Hepatocyte (in vitro differentiated cells): ENCODE results near the gene NEDD4L. TPM values are rescaled to one million over a fixed set of nuclear protein-coding genes. Genes with fewer than 3 reads are reported as not detected.

Experiments used
- DNase-seq: peaks from one replicate; pipeline ENCODE4 v3.0.0-alpha.2; 2016; ENCODE audit warnings: low spot score
- H2AFZ ChIP-seq: fragments of 200-600 bp; sonication (generic); 2 replicates; pipeline ENCODE4 v1.6.0; 2016; ENCODE audit warnings: antibody characterized with exemption, mild to moderate bottlenecking
- H3K27ac ChIP-seq: fragments of 200-600 bp; sonication (generic); 2 replicates; pipeline ENCODE4 v1.5.1; 2016; ENCODE audit warnings: mild to moderate bottlenecking
- H3K27me3 ChIP-seq: fragments of 200-600 bp; sonication (generic); 2 replicates; pipeline ENCODE4 v1.6.1; 2016
- H3K36me3 ChIP-seq: fragments of 200-600 bp; sonication (generic); replicated peaks from 2 replicates; pipeline ENCODE4 v1.5.1; 2016; ENCODE audit warnings: low read depth; ENCODE audit not compliant: insufficient read depth
- H3K4me1 ChIP-seq: fragments of 200-600 bp; sonication (generic); 2 replicates; pipeline ENCODE4 v1.5.1; 2016; ENCODE audit warnings: mild to moderate bottlenecking, moderate library complexity; ENCODE audit not compliant: insufficient read depth
- H3K4me2 ChIP-seq: fragments of 200-600 bp; sonication (generic); 2 replicates; pipeline ENCODE4 v1.6.0; 2016
- H3K4me3 ChIP-seq: fragments of 200-600 bp; sonication (generic); 2 replicates; pipeline ENCODE4 v1.5.1; 2016; ENCODE audit warnings: mild to moderate bottlenecking
- H3K79me2 ChIP-seq: fragments of 200-600 bp; sonication (generic); 2 replicates; pipeline ENCODE4 v1.6.0; 2017; ENCODE audit warnings: mild to moderate bottlenecking
- H3K9me2 ChIP-seq: fragments of 200-600 bp; sonication (generic); replicated peaks from 2 replicates; pipeline ENCODE4 v1.6.0; 2017; ENCODE audit warnings: mild to moderate bottlenecking; ENCODE audit not compliant: insufficient read depth
- H3K9me3 ChIP-seq: fragments of 200-600 bp; sonication (generic); 2 replicates; pipeline ENCODE4 v1.5.1; 2016; ENCODE audit warnings: low read depth, mild to moderate bottlenecking
- H4K20me1 ChIP-seq: fragments of 200-600 bp; sonication (generic); 2 replicates; pipeline ENCODE4 v1.6.0; 2016; ENCODE audit warnings: mild to moderate bottlenecking; ENCODE audit not compliant: insufficient read depth, poor library complexity, severe bottlenecking
- CTCF ChIP-seq: fragments of 200-600 bp; sonication (generic); IDR thresholded peaks from 2 replicates; pipeline ENCODE4 v1.5.1; 2016; ENCODE audit warnings: antibody characterized with exemption, mild to moderate bottlenecking; ENCODE audit not compliant: poor library complexity
- EZH2 ChIP-seq: fragments of 200-600 bp; sonication (generic); IDR thresholded peaks from 2 replicates; pipeline ENCODE4 v1.6.1; 2016; ENCODE audit warnings: antibody characterized with exemption, mild to moderate bottlenecking, borderline replicate concordance
- EZH2phosphoT487 ChIP-seq: fragments of 200-600 bp; sonication (generic); IDR thresholded peaks from one replicate; pipeline ENCODE4 v1.6.1; 2018; ENCODE audit warnings: antibody characterized with exemption, mild to moderate bottlenecking, low read depth, moderate library complexity; ENCODE audit not compliant: unreplicated experiment, severe bottlenecking
- WGBS: methylation state at CpG from one replicate; pipeline ENCODE4 v1.1.6; 2016; ENCODE audit warnings: low lambda C conversion rate; ENCODE audit errors: missing lambda C conversion rate; 5-methylcytosine and 5-hydroxymethylcytosine counted together
- polyA plus RNA-seq: library from polyadenylated mRNA; unstranded; fragments of >200 nt; fragmentation: Nextera tagmentation; extraction: Ambion mirVana; gene quantifications from 2 replicates; pipeline ENCODE4 v1.2.1, GENCODE V29; 2016
- total RNA-seq: library from RNA; depleted of rRNA; stranded (reverse); fragments of >200 nt; gene quantifications from 2 replicates; pipeline ENCODE4 v1.2.3, GENCODE V29; 2014

The NEDD4L gene
- total and polyA plus RNA-seq, 2 experiments from 2014 or later = 104 to 140 TPM

GRCh38 chr18:58382446-58382845 is 338.4 kb downstream of the NEDD4L start:
- Histone ChIP-seq H3K36me3 (no peaks in the 10 kb centered on the region), H3K9me2 (no peaks in the 10 kb centered on the region), H3K4me2 (no peak overlapping the region), H3K4me1 (no peaks in the 10 kb centered on the region), H3K27me3 (no peaks in the 10 kb centered on the region), H3K9me3 (no peaks in the 10 kb centered on the region), H4K20me1 (no peaks in the 10 kb centered on the region), H2AFZ (no peak overlapping the region), H3K27ac (no peak overlapping the region), H3K79me2 (no peaks in the 10 kb centered on the region), H3K4me3 (no peak overlapping the region)
- TF ChIP-seq EZH2 (no peak), EZH2phosphoT487 (no peak), CTCF (no peak)
- 89% methylated on average over 2 of the region's 2 CpGs for WGBS
- DNase-seq = no peak

GRCh38 chr18:58385472-58385871 is 341.4 kb downstream of the NEDD4L start:
- no peak overlapping the region for H3K4me3 ChIP-seq
- no peaks in the 10 kb centered on the region for H3K27me3 ChIP-seq
- H4K20me1 ChIP-seq = no peaks in the 10 kb centered on the region
- no peak overlapping the region for H3K4me2 ChIP-seq
- H3K9me2 ChIP-seq = no peaks in the 10 kb centered on the region
- no peak overlapping the region for H3K27ac ChIP-seq
- DNase-seq = no peak
- no peaks in the 10 kb centered on the region for H3K9me3 ChIP-seq
- no peaks in the 10 kb centered on the region for H3K36me3 ChIP-seq
- WGBS = 99% methylated on average over 13 of the region's 13 CpGs
- TF ChIP-seq CTCF (no peak), EZH2 (no peak), EZH2phosphoT487 (no peak)
- H3K79me2 ChIP-seq = no peaks in the 10 kb centered on the region
- H2AFZ ChIP-seq = no peak overlapping the region
- no peaks in the 10 kb centered on the region for H3K4me1 ChIP-seq

- no peaks in the 10 kb centered on the region for H3K9me3 ChIP-seq
- H3K27me3 ChIP-seq = no peaks in the 10 kb centered on the region
- TF ChIP-seq EZH2phosphoT487 (no peak), EZH2 (no peak), CTCF (no peak)
- 96% methylated on average over 14 of the region's 14 CpGs for WGBS
- peaks cover 8% of the 10 kb centered on the region for H3K4me1 ChIP-seq
- H3K36me3 ChIP-seq = no peaks in the 10 kb centered on the region
- no peak overlapping the region for H3K27ac ChIP-seq
- no peak overlapping the region for H2AFZ ChIP-seq
- DNase-seq = no peak
- no peak overlapping the region for H3K4me2 ChIP-seq
- no peaks in the 10 kb centered on the region for H4K20me1 ChIP-seq
- H3K4me3 ChIP-seq = no peak overlapping the region
- no peaks in the 10 kb centered on the region for H3K79me2 ChIP-seq
- no peaks in the 10 kb centered on the region for H3K9me2 ChIP-seq
Measured at GRCh38 chr18:58386780-58387179, 342.8 kb downstream of the NEDD4L start.

- no peak overlapping the region for H3K4me2 ChIP-seq
- no peaks in the 10 kb centered on the region for H3K79me2 ChIP-seq
- H3K36me3 ChIP-seq = no peaks in the 10 kb centered on the region
- H4K20me1 ChIP-seq = no peaks in the 10 kb centered on the region
- no peaks in the 10 kb centered on the region for H3K9me2 ChIP-seq
- peaks cover 12% of the 10 kb centered on the region for H3K4me1 ChIP-seq
- WGBS = 95% methylated on average over 5 of the region's 5 CpGs
- no peak overlapping the region for H2AFZ ChIP-seq
- H3K27ac ChIP-seq = no peak overlapping the region
- no peak overlapping the region for H3K4me3 ChIP-seq
- H3K27me3 ChIP-seq = no peaks in the 10 kb centered on the region
- no peaks in the 10 kb centered on the region for H3K9me3 ChIP-seq
- TF ChIP-seq EZH2phosphoT487 (no peak), CTCF (no peak), EZH2 (no peak)
- DNase-seq = no peak
Measured at GRCh38 chr18:58387716-58388115, 343.7 kb downstream of the NEDD4L start.
